Keratinocyte (primary cell): ENCODE measurements around the gene GRIK4.

ENCODE experiments used
- CTCF ChIP-seq, 3 experiments: IDR thresholded peaks in 1 of 3; conservative IDR thresholded peaks in 1 of 3; optimal IDR thresholded peaks in 1 of 3; 2 replicates in 2 of 3; 3 replicates in 1 of 3; pipeline versions ENCODE3 to v1.5.1; 2011; ENCODE audit warnings: low read length in 3 of 3, mild to moderate bottlenecking in 3 of 3, moderate library complexity in 2 of 3, control low read depth in 1 of 3, inconsistent platforms in 1 of 3; ENCODE audit not compliant: insufficient read depth in 2 of 3; ENCODE audit errors: extremely low read depth in 1 of 3
- EZH2 ChIP-seq: IDR thresholded peaks from one replicate; pipeline ENCODE4 v1.6.1; 2012; ENCODE audit warnings: inconsistent platforms, mild to moderate bottlenecking, low read length, moderate library complexity

GRCh38 chr11:120837696-120838095 is 326.1 kb downstream of the GRIK4 start:
- TF ChIP-seq CTCF (optimal IDR thresholded peaks at IDR 0.05 in 1 of 3, IDR thresholded peaks at IDR 0.05 in 1 of 3, conservative IDR thresholded peaks at IDR 0.05 in 1 of 3; ENCODE audit: extremely low read depth in 1 of 3, insufficient read depth in 2 of 3, low read length in 3 of 3) (no peak), EZH2 (no peak)
